Naive thymus-derived CD4-positive, alpha-beta T cell (primary cell): ENCODE results near the gene SETD5. TPM values are rescaled to one million over a fixed set of nuclear protein-coding genes. Genes with fewer than 3 reads are reported as not detected.

Experiments
- ATAC-seq: fragments of 150-1000 bp; cut with Tn5 transposase; 2 replicates; pipeline ENCODE4 v1.10.0; 2021; ENCODE audit warnings: mild to moderate bottlenecking, moderate library complexity
- CTCF ChIA-PET: fragments of 350-600 bp; sonication (Branson Sonifier 250); formaldehyde crosslinking; loops from one replicate; lab custom pipeline; 2021; ENCODE audit warnings: antibody characterized with exemption; lab: Charles Lee
- POLR2A ChIA-PET: fragments of 350-600 bp; sonication (Branson Sonifier 250); formaldehyde crosslinking; loops from one replicate; lab custom pipeline; 2021; ENCODE audit warnings: antibody characterized with exemption, inconsistent platforms; lab: Charles Lee
- DNase-seq, 9 donors: peaks; one replicate each; pipeline versions ENCODE4 v3.0.0 to v3.0.0-alpha.2; 2020 to 2022; ENCODE audit warnings: mixed read lengths in 1 of 9
- H3K27ac ChIP-seq: one replicate; pipeline ENCODE4 v1.7.0; 2013; ENCODE audit warnings: mild to moderate bottlenecking, low read depth, low read length, moderate library complexity
- H3K27me3 ChIP-seq, 2 donors: one replicate each; pipeline ENCODE4 v1.7.0; 2013; ENCODE audit warnings: low read length in 2 of 2, mild to moderate bottlenecking in 2 of 2, moderate library complexity in 2 of 2; ENCODE audit not compliant: control insufficient read depth in 2 of 2, insufficient read depth in 2 of 2
- H3K36me3 ChIP-seq, 3 experiments: 1 replicate in 2 of 3; 2 replicates in 1 of 3; pipeline ENCODE4 v1.7.0; 2013; ENCODE audit warnings: low read length in 3 of 3, mild to moderate bottlenecking in 3 of 3, moderate library complexity in 1 of 3; ENCODE audit not compliant: insufficient read depth in 3 of 3, control insufficient read depth in 2 of 3
- H3K4me1 ChIP-seq, 2 donors: one replicate each; pipeline ENCODE4 v1.7.0; 2013; ENCODE audit warnings: low read length in 2 of 2, mild to moderate bottlenecking in 2 of 2, moderate library complexity in 1 of 2; ENCODE audit not compliant: control insufficient read depth in 2 of 2, insufficient read depth in 2 of 2
- H3K4me3 ChIP-seq: 2 replicates; pipeline ENCODE4 v1.7.0; 2013; ENCODE audit warnings: mild to moderate bottlenecking, low read length
- H3K9me3 ChIP-seq, 3 experiments: 1 replicate in 2 of 3; 2 replicates in 1 of 3; pipeline ENCODE4 v1.7.0; 2013; ENCODE audit warnings: low read length in 3 of 3; ENCODE audit not compliant: control insufficient read depth in 2 of 3
- H3K27ac Mint-ChIP-seq, 9 donors: one replicate each; pipeline ENCODE4 v1.8.0; 2020 to 2022; ENCODE audit warnings: mixed read lengths in 9 of 9, mild to moderate bottlenecking in 8 of 9, moderate library complexity in 5 of 9, inconsistent platforms in 2 of 9
- H3K27me3 Mint-ChIP-seq, 5 donors: one replicate each; pipeline ENCODE4 v1.8.0; 2021 to 2022; ENCODE audit warnings: mixed read lengths in 5 of 5, mild to moderate bottlenecking in 1 of 5
- H3K36me3 Mint-ChIP-seq, 5 donors: one replicate each; pipeline ENCODE4 v1.8.0; 2020 to 2022; ENCODE audit warnings: mixed read lengths in 5 of 5, mild to moderate bottlenecking in 3 of 5, inconsistent platforms in 1 of 5
- H3K4me1 Mint-ChIP-seq, 7 donors: one replicate each; pipeline ENCODE4 v1.8.0; 2020 to 2022; ENCODE audit warnings: mixed read lengths in 7 of 7, mild to moderate bottlenecking in 3 of 7, inconsistent platforms in 1 of 7
- H3K4me3 Mint-ChIP-seq, 10 donors: one replicate each; pipeline ENCODE4 v1.8.0; 2020 to 2022; ENCODE audit warnings: mild to moderate bottlenecking in 10 of 10, mixed read lengths in 10 of 10, moderate library complexity in 6 of 10, inconsistent platforms in 2 of 10
- H3K9me3 Mint-ChIP-seq, 11 donors: one replicate each; pipeline ENCODE4 v1.8.0; 2020 to 2022; ENCODE audit warnings: mixed read lengths in 11 of 11, mild to moderate bottlenecking in 4 of 11, inconsistent platforms in 1 of 11, moderate library complexity in 1 of 11
- intact Hi-C, 2 donors: fragments of 100-400 bp; cut with micrococcal nuclease; formaldehyde crosslinking; loops; one replicate each; pipeline ENCODE4 v1.15.1; 2023
- polyA plus RNA-seq, 2 donors: library from polyadenylated mRNA; unstranded; fragments of 300-500 nt; fragmentation: Illumina TruSeq; gene quantifications; one replicate each; pipeline ENCODE4 v1.2.3, GENCODE V29; 2021
- total RNA-seq, 6 experiments: library from RNA in 5 of 6; stranded (reverse) in 5 of 6; gene quantifications; 1 replicate in 5 of 6; 2 replicates in 1 of 6; pipeline ENCODE4 v1.2.3 and lab custom pipeline; 2021 to 2026

SETD5 gene
- total and polyA plus RNA-seq, 7 experiments from 2014 or later = 28.7 to 157 (median 130) TPM

- Mint-ChIP-seq H3K9me3 (peaks cover 0 to 7% (median 0%) of the 10 kb centered on the region in 11 donors), H3K4me1 (peaks cover 61 to 80% (median 77%) of the 10 kb centered on the region in 7 donors), H3K27me3 (peaks cover 0 to 2% (median 0%) of the 10 kb centered on the region in 5 donors), H3K36me3 (peaks cover 4 to 24% (median 6%) of the 10 kb centered on the region in 5 donors), H3K4me3 (peak overlapping the region; percentile 89 to 100 (median 96)), H3K27ac (peak overlapping the region; percentile 90 to 98 (median 97))
- Histone ChIP-seq H3K36me3 (peaks cover 0 to 9% (median 6%) of the 10 kb centered on the region in 3 experiments), H3K4me3 (peak overlapping the region; percentile 88), H3K27ac (peak overlapping the region; percentile 92), H3K4me1 (peaks cover 45 to 63% of the 10 kb centered on the region in 2 donors), H3K9me3 (no peaks in the 10 kb centered on the region), H3K27me3 (no peaks in the 10 kb centered on the region)
- ATAC-seq = no peak
- ChIA-PET POLR2A (interaction anchor here (0.7 to 4.5 kb wide), 4 partner anchors 10 to 35 kb away, joined by 5 to 45 read pairs (median 10); partner anchors contain the start of gene THUMPD3), CTCF (interaction anchor here (0.5 to 1.2 kb wide), 4 partner anchors 12 to 862 kb away, joined by 3 to 5 read pairs (median 4); no protein-coding TSS in a partner anchor)
- intact Hi-C loops = loop anchor here (1.0 to 10.0 kb wide), 2 partner anchors 12 to 716 kb away; partner anchors contain the start of gene BRK1 (in 1 of the 2)
- peak in 2 of 9 donors; percentile 19 to 47 for DNase-seq
These were observed 1.4 kb downstream of the SETD5 start for GRCh38 chr3:9398700-9399336.

DNA sequence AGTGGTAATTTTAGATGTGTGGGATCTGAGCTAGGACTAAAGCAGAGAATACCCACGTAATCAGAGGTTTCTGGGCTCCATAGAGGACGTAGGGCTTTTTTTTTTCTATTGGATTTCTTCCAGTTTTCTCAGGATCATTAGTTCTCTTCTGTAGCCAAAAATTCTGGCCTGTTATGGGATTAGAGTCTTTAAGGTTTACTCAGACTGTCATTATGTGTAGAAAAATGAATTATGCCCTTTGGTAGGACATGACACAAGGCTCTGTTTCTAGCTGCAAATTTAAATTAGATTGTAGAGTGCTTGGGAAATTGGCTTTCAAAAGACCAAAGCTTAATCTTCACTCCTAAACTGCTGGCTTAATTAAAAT lies 1.9 kb downstream of the SETD5 start:
- H3K36me3 ChIP-seq = peaks cover 0 to 9% (median 6%) of the 10 kb centered on the region in 3 experiments
- POLR2A ChIA-PET = interaction anchor here (0.7 to 4.5 kb wide), 4 partner anchors 9 to 36 kb away, joined by 5 to 45 read pairs (median 10); partner anchors contain the start of gene THUMPD3
- peaks cover 60 to 80% (median 76%) of the 10 kb centered on the region in 7 donors for H3K4me1 Mint-ChIP-seq

GRCh38 chr3:9399746-9400145 lies 2.3 kb downstream of the SETD5 start:
- peaks cover under 1 to 22% (median 2%) of the 10 kb centered on the region in 5 donors for H3K36me3 Mint-ChIP-seq
- peak overlapping the region; percentile 88 for H3K4me3 ChIP-seq
- peak overlapping the region; percentile 39 to 98 (median 91) for H3K27ac Mint-ChIP-seq
- POLR2A ChIA-PET = interaction anchor here (0.6 to 1.4 kb wide), 5 partner anchors 15 to 47 kb away, joined by 4 to 11 read pairs (median 7); partner anchors contain the start of gene THUMPD3
- H3K9me3 ChIP-seq = no peaks in the 10 kb centered on the region
- peaks cover 0 to 7% (median 0%) of the 10 kb centered on the region in 11 donors for H3K9me3 Mint-ChIP-seq
- intact Hi-C loops = loop anchor here (1.0 to 10.0 kb wide), 2 partner anchors 12 to 715 kb away; partner anchors contain the start of gene BRK1 (in 1 of the 2)
- peaks cover 0 to 2% (median 0%) of the 10 kb centered on the region in 5 donors for H3K27me3 Mint-ChIP-seq
- H3K4me1 ChIP-seq = peaks cover 42 to 54% of the 10 kb centered on the region in 2 donors
- H3K4me1 Mint-ChIP-seq = peaks cover 59 to 80% (median 76%) of the 10 kb centered on the region in 7 donors
- no peaks in the 10 kb centered on the region for H3K27me3 ChIP-seq
- CTCF ChIA-PET = interaction anchor here (0.8 to 1.2 kb wide), 2 partner anchors 17 to 63 kb away, joined by 3 to 5 read pairs; no protein-coding TSS in a partner anchor
- H3K36me3 ChIP-seq = peaks cover 0 to 9% (median 4%) of the 10 kb centered on the region in 3 experiments
- ATAC-seq (no peak), DNase-seq (no peak)
- peak overlapping the region; percentile 89 to 100 (median 96) for H3K4me3 Mint-ChIP-seq
- peak overlapping the region; percentile 92 for H3K27ac ChIP-seq

More for the DNA sequence above, 1.9 kb downstream of the SETD5 start:
- H3K27me3 Mint-ChIP-seq = peaks cover 0 to 2% (median 0%) of the 10 kb centered on the region in 5 donors
- H3K4me3 Mint-ChIP-seq = peak overlapping the region; percentile 89 to 100 (median 96)
- Histone ChIP-seq H3K4me1 (peaks cover 42 to 58% of the 10 kb centered on the region in 2 donors), H3K27ac (peak overlapping the region; percentile 92), H3K9me3 (no peaks in the 10 kb centered on the region), H3K27me3 (no peaks in the 10 kb centered on the region), H3K4me3 (peak overlapping the region; percentile 88)
- H3K9me3 Mint-ChIP-seq = peaks cover 0 to 7% (median 0%) of the 10 kb centered on the region in 11 donors
- CTCF ChIA-PET = interaction anchor here (0.5 to 1.2 kb wide), 4 partner anchors 11 to 862 kb away, joined by 3 to 5 read pairs (median 4); no protein-coding TSS in a partner anchor
- H3K27ac Mint-ChIP-seq = peak overlapping the region; percentile 39 to 98 (median 91)
- ATAC-seq (no peak), DNase-seq (no peak)
- intact Hi-C loops = loop anchor here (1.0 to 10.0 kb wide), 2 partner anchors 12 to 715 kb away; partner anchors contain the start of gene BRK1 (in 1 of the 2)
- H3K36me3 Mint-ChIP-seq = peaks cover 4 to 24% (median 6%) of the 10 kb centered on the region in 5 donors

DNA sequence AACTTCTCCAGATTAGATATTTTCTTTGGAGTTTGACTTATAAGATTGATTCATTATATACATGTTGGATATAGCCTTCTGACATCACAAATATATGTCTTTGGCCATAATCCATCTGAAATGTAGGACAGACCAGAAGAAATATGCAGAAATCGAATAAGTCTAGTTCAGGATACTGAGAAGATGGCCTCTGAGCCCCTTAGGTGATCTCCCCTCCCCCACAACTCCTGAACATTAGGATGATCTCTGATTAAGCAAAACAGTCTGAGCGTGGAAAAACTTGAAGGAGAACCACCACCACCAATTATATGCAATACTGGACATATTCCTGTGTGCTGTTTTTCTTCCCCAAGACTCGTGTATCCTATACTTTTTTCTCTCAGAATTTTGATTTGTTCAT lies 3.2 kb downstream of the SETD5 start:
- DNase-seq (no peak), ATAC-seq (no peak)
- ChIA-PET CTCF (no interaction called here), POLR2A (interaction anchor here (0.6 to 0.7 kb wide), 2 partner anchors 48 to 286 kb away, joined by 3 to 4 read pairs; no protein-coding TSS in a partner anchor)
- peaks cover 0 to 2% (median 0%) of the 10 kb centered on the region in 5 donors for H3K27me3 Mint-ChIP-seq
- H3K4me3 Mint-ChIP-seq = peak overlapping the region; percentile 57 to 100 (median 74)
- H3K9me3 ChIP-seq = no peaks in the 10 kb centered on the region
- H3K4me1 ChIP-seq = peaks cover 40 to 47% of the 10 kb centered on the region in 2 donors
- H3K27me3 ChIP-seq = no peaks in the 10 kb centered on the region
- intact Hi-C loops = no loop called here
- peak overlapping the region; percentile 40 for H3K27ac ChIP-seq
- H3K4me1 Mint-ChIP-seq = peaks cover 56 to 80% (median 75%) of the 10 kb centered on the region in 7 donors
- peaks cover 0 to 9% (median 0%) of the 10 kb centered on the region in 3 experiments for H3K36me3 ChIP-seq
- peaks cover 0 to 7% (median 0%) of the 10 kb centered on the region in 11 donors for H3K9me3 Mint-ChIP-seq
- H3K4me3 ChIP-seq = no peak overlapping the region
- peaks cover 0 to 15% (median 0%) of the 10 kb centered on the region in 5 donors for H3K36me3 Mint-ChIP-seq
- peak overlapping the region in 7 of 9 donors; percentile 10 to 97 (median 51) for H3K27ac Mint-ChIP-seq

DNA sequence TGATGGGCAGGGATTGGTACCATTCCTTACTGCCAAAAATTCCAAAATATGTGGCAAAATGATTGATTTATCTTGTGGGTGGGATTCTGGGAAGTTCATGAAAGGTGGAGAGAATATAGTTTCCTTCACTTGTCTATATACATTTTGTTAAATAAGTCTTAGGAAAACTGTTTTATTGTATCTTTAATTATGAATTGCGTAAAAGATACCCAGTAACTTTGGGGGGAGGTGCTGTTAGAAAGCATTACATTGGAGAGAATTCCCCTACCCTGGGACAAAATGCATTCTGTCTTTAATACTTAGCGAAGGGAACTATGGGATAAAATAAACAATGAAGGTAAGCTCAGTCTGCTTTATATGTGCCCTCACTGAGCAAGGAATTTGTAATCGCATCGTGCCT lies 4.6 kb downstream of the SETD5 start:
- Histone ChIP-seq H3K4me1 (peaks cover 40 to 42% of the 10 kb centered on the region in 2 donors), H3K27ac (no peak overlapping the region), H3K36me3 (peaks cover 0 to 9% (median 0%) of the 10 kb centered on the region in 3 experiments), H3K27me3 (no peaks in the 10 kb centered on the region), H3K9me3 (no peaks in the 10 kb centered on the region), H3K4me3 (no peak overlapping the region)
- H3K4me1 Mint-ChIP-seq = peaks cover 58 to 87% (median 80%) of the 10 kb centered on the region in 7 donors
- peak overlapping the region in 9 of 10 donors; percentile 2 to 99 (median 48) for H3K4me3 Mint-ChIP-seq
- POLR2A ChIA-PET = interaction anchor here (1.7 to 1.9 kb wide), 3 partner anchors 15 to 39 kb away, joined by 4 to 6 read pairs (median 5); partner anchors contain the start of gene THUMPD3
- no peak for DNase-seq
- H3K36me3 Mint-ChIP-seq = peaks cover 0 to 14% (median 2%) of the 10 kb centered on the region in 5 donors
- no peak for ATAC-seq
- peak overlapping the region in 3 of 9 donors; percentile 23 to 65 (median 62) for H3K27ac Mint-ChIP-seq
- peaks cover 0 to 2% (median 0%) of the 10 kb centered on the region in 5 donors for H3K27me3 Mint-ChIP-seq
- peaks cover 0 to 3% (median 0%) of the 10 kb centered on the region in 11 donors for H3K9me3 Mint-ChIP-seq
- intact Hi-C loops = no loop called here
- CTCF ChIA-PET = no interaction called here
